Fibroblast of the aortic adventitia (primary cell): ENCODE measurements around the gene MPLKIP. TPM values are rescaled to one million over a fixed set of nuclear protein-coding genes. Genes with fewer than 3 reads are reported as not detected.

Source experiments
- DNase-seq: peaks from one replicate; pipeline ENCODE4 v3.0.0-alpha.2; 2010; ENCODE audit warnings: low read depth
- H3K4me3 ChIP-seq: 2 replicates; pipeline ENCODE4 v1.5.1; 2011; ENCODE audit warnings: low read depth, mild to moderate bottlenecking, control low read depth, low read length, moderate library complexity
- CTCF ChIP-seq: IDR thresholded peaks from 2 replicates; pipeline ENCODE4 v1.5.1; 2011; ENCODE audit warnings: mild to moderate bottlenecking, low read length, control low read depth, inconsistent platforms; ENCODE audit not compliant: insufficient read depth
- small RNA-seq: library from RNA; depleted of rRNA; stranded (forward); fragments of <200 nt; gene quantifications from one replicate; pipeline ENCODE3, GENCODE V24; 2012
- total RNA-seq: library from RNA; depleted of rRNA; stranded (reverse); fragments of >200 nt; gene quantifications from 2 replicates; pipeline ENCODE4 v1.2.3, GENCODE V29; 2012; ENCODE audit warnings: low replicate concordance

MPLKIP gene
- total RNA-seq, 1 donor: 18.2 TPM

GRCh38 chr7:40095695-40096327 is 38.6 kb downstream of the MPLKIP start:
- no peak for TF ChIP-seq CTCF
- DNase-seq: no peak

GRCh38 chr7:40095230-40095629 is 39.2 kb downstream of the MPLKIP start:
- no peak for TF ChIP-seq CTCF
- no peak overlapping the region for H3K4me3 ChIP-seq
- no peak for DNase-seq

More at GRCh38 chr7:40095695-40096327, 38.6 kb downstream of the MPLKIP start:
- no peak overlapping the region for H3K4me3 ChIP-seq

- no peak overlapping the region for H3K4me3 ChIP-seq
- no peak for TF ChIP-seq CTCF
- DNase-seq: no peak
Observed at GRCh38 chr7:40093631-40094350, 40.6 kb downstream of the MPLKIP start.

GRCh38 chr7:40092182-40092581 is 42.2 kb downstream of the MPLKIP start:
- no peak overlapping the region for H3K4me3 ChIP-seq
- no peak for TF ChIP-seq CTCF
- no peak for DNase-seq

GRCh38 chr7:40077849-40078248 is 56.6 kb downstream of the MPLKIP start:
- no peak for TF ChIP-seq CTCF
- no peak overlapping the region for H3K4me3 ChIP-seq
- DNase-seq: no peak

Small RNA genes lying within 50 kb of the gene (small RNA-seq; reads per million reads assigned to genes)
- not detected for gene AC006023.1
- gene AC006023.2: not detected

Other genes with a start within 250 kb of the MPLKIP start
- 67.3 and 77.8 TPM in 2 replicates for gene CDK13, start 184.4 kb downstream of the MPLKIP start, total RNA-seq
- 1.9 and 6.7 TPM in 2 replicates for gene SUGCT, start 383 bp upstream of the MPLKIP start, total RNA-seq